ENCODE data around the gene GALNT12. TPM values are rescaled to one million over a fixed set of nuclear protein-coding genes. Genes with fewer than 3 reads are reported as not detected.

GALNT12 gene
- total RNA-seq, 1 experiment from 2014 or later, result 14.8 TPM

DNA sequence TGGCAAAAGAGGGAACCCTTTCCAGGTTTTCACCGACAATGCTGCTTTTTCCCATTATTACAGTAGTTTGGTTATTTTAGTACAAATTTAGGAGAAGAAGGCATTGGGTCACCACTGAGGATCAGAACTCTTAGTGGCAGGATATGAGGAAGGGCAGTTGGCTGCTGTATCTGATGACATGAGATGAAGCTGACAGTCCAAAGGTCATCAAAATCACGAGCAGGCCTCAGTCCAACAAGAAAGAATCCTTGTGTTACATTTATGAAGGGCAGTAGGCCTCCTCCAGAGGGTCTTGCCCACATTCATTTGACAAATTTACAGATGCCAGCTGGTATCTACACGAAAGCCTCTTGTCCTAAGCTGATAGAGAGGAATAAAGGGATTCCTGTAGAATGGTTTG lies 86.7 kb downstream of the GALNT12 start:
- no peak overlapping the region for H3K4me3 ChIP-seq (ENCODE audit: low read length)
- no peaks in the 10 kb centered on the region for H3K9me2 ChIP-seq (replicated peaks; ENCODE audit: low read length)
- H3K36me3 ChIP-seq (ENCODE audit: low read depth, low read length), result no peaks in the 10 kb centered on the region
- intact Hi-C loops (cut with micrococcal nuclease), result no loop called here
- H3K27ac ChIP-seq (ENCODE audit: low read length), result no peak overlapping the region
- H3K9me3 ChIP-seq (ENCODE audit: low read length), result no peaks in the 10 kb centered on the region
- CTCF ChIA-PET, result no interaction called here
- TF ChIP-seq EZH2phosphoT487 (IDR thresholded peaks at IDR 0.05; ENCODE audit: borderline replicate concordance, low read length) (no peak), EZH2 (IDR thresholded peaks at IDR 0.05; ENCODE audit: low read length, unreplicated experiment) (no peak)
- TF ChIP-seq, protein P1, sequence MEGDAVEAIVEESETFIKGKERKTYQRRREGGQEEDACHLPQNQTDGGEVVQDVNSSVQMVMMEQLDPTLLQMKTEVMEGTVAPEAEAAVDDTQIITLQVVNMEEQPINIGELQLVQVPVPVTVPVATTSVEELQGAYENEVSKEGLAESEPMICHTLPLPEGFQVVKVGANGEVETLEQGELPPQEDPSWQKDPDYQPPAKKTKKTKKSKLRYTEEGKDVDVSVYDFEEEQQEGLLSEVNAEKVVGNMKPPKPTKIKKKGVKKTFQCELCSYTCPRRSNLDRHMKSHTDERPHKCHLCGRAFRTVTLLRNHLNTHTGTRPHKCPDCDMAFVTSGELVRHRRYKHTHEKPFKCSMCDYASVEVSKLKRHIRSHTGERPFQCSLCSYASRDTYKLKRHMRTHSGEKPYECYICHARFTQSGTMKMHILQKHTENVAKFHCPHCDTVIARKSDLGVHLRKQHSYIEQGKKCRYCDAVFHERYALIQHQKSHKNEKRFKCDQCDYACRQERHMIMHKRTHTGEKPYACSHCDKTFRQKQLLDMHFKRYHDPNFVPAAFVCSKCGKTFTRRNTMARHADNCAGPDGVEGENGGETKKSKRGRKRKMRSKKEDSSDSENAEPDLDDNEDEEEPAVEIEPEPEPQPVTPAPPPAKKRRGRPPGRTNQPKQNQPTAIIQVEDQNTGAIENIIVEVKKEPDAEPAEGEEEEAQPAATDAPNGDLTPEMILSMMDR (conservative IDR thresholded peaks at IDR 0.05; ENCODE audit: low read depth, low read length), result no peak
- H3K4me2 ChIP-seq (ENCODE audit: low read length), result no peak overlapping the region
- no peak overlapping the region for H3K9ac ChIP-seq (ENCODE audit: low read length)
- no peaks in the 10 kb centered on the region for H3K79me2 ChIP-seq (ENCODE audit: low read length)
- DNase-seq, result no peak
- no TSS peak for BruUV-seq (replicated peaks)
- no peak overlapping the region for H2AFZ ChIP-seq (ENCODE audit: low read length)
- POLR2A ChIA-PET (ENCODE audit: unreplicated experiment), result no interaction called here
- H4K20me1 ChIP-seq (ENCODE audit: low read length), result no peaks in the 10 kb centered on the region
- peaks cover 1% of the 10 kb centered on the region; the same call in 1 of the 2 replicates for H3K4me1 ChIP-seq (ENCODE audit: insufficient read depth, low read length)
- H3F3A ChIP-seq (ENCODE audit: low read length, unreplicated experiment), result no peaks in the 10 kb centered on the region
- no peaks in the 10 kb centered on the region for H3K27me3 ChIP-seq (ENCODE audit: low read length)
- ATAC-seq, result no peak

DNA sequence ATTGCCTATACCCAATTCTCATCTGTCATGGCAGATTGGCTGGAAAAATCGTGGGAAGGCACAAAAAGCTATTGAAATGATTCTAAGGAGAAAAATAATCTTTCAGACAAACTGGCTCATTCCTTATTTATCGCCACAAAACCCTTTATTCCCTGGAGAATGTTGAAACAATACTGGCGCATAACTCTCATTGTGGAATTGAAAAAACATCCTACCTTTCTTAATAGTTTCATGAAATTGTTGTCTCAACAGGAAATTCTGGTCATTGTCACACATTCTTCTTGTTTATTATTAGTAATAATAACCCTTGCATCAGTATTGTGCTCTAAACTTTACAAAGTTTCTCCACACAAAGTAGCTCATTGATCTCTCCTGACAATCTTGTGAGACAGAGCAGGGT lies 87.3 kb downstream of the GALNT12 start:
- POLR2A ChIA-PET (ENCODE audit: unreplicated experiment), result no interaction called here

DNA sequence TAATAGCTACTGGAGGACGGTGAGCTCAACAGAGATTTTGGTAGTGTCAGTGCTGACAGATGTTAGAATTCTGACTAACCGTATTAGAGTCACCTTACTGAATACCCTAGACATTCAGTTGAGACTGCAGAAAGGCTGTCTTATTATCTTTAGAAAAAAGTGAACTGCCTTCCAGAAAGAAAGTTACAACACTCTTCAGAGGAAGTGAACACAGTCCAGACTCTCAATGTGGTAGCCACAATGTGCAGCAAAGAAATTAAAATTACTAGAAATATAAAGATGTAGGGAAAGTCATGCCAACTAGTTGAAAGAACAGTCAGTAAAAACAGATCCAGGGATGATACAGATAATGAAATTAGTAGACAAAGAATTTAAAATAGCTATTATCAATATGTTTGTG lies 89.2 kb downstream of the GALNT12 start:
- Histone ChIP-seq H3K9ac (ENCODE audit: low read length) (no peak overlapping the region), H3K27ac (ENCODE audit: low read length) (no peak overlapping the region), H3K27me3 (ENCODE audit: low read length) (no peaks in the 10 kb centered on the region), H3K4me1 (ENCODE audit: insufficient read depth, low read length) (peaks cover 7% of the 10 kb centered on the region; the same call in 1 of the 2 replicates), H3K36me3 (ENCODE audit: low read depth, low read length) (no peaks in the 10 kb centered on the region), H3K79me2 (ENCODE audit: low read length) (no peaks in the 10 kb centered on the region), H3K4me3 (ENCODE audit: low read length) (no peak overlapping the region), H2AFZ (ENCODE audit: low read length) (no peak overlapping the region), H3F3A (ENCODE audit: low read length, unreplicated experiment) (no peaks in the 10 kb centered on the region), H4K20me1 (ENCODE audit: low read length) (no peaks in the 10 kb centered on the region), H3K9me3 (ENCODE audit: low read length) (no peaks in the 10 kb centered on the region), H3K4me2 (ENCODE audit: low read length) (no peak overlapping the region), H3K9me2 (replicated peaks; ENCODE audit: low read length) (no peaks in the 10 kb centered on the region)
- ChIA-PET CTCF (no interaction called here), POLR2A (ENCODE audit: unreplicated experiment) (no interaction called here)
- no peak for ATAC-seq
- no TSS peak for BruUV-seq (replicated peaks)
- DNase-seq, result no peak
- intact Hi-C loops (cut with micrococcal nuclease), result no loop called here
- TF ChIP-seq EZH2 (IDR thresholded peaks at IDR 0.05; ENCODE audit: low read length, unreplicated experiment) (no peak), EZH2phosphoT487 (IDR thresholded peaks at IDR 0.05; ENCODE audit: borderline replicate concordance, low read length) (no peak)
- TF ChIP-seq, protein P1 (conservative IDR thresholded peaks at IDR 0.05; ENCODE audit: low read depth, low read length), result no peak

More for the DNA sequence above, 87.3 kb downstream of the GALNT12 start:
- Histone ChIP-seq H3F3A (ENCODE audit: low read length, unreplicated experiment) (no peaks in the 10 kb centered on the region), H3K4me1 (ENCODE audit: insufficient read depth, low read length) (peaks cover 7% of the 10 kb centered on the region; the same call in 1 of the 2 replicates), H3K79me2 (ENCODE audit: low read length) (no peaks in the 10 kb centered on the region), H3K9me2 (replicated peaks; ENCODE audit: low read length) (no peaks in the 10 kb centered on the region), H2AFZ (ENCODE audit: low read length) (no peak overlapping the region), H4K20me1 (ENCODE audit: low read length) (no peaks in the 10 kb centered on the region), H3K4me2 (ENCODE audit: low read length) (no peak overlapping the region), H3K9ac (ENCODE audit: low read length) (no peak overlapping the region), H3K27me3 (ENCODE audit: low read length) (no peaks in the 10 kb centered on the region), H3K9me3 (ENCODE audit: low read length) (no peaks in the 10 kb centered on the region), H3K36me3 (ENCODE audit: low read depth, low read length) (no peaks in the 10 kb centered on the region), H3K27ac (ENCODE audit: low read length) (no peak overlapping the region), H3K4me3 (ENCODE audit: low read length) (no peak overlapping the region)
- no TSS peak for BruUV-seq (replicated peaks)
- CTCF ChIA-PET, result no interaction called here
- no peak for ATAC-seq
- DNase-seq, result no peak
- intact Hi-C loops (cut with micrococcal nuclease), result no loop called here
- TF ChIP-seq EZH2phosphoT487 (IDR thresholded peaks at IDR 0.05; ENCODE audit: borderline replicate concordance, low read length) (no peak), EZH2 (IDR thresholded peaks at IDR 0.05; ENCODE audit: low read length, unreplicated experiment) (no peak)
- TF ChIP-seq, protein P1 (conservative IDR thresholded peaks at IDR 0.05; ENCODE audit: low read depth, low read length), result no peak
